Naive thymus-derived CD8-positive, alpha-beta T cell (primary cell): ENCODE measurements around the gene DCBLD1. TPM values are rescaled to one million over a fixed set of nuclear protein-coding genes. Genes with fewer than 3 reads are reported as not detected.

ENCODE experiments used
- ATAC-seq, 2 donors: fragments of 150-1000 bp; cut with Tn5 transposase in 1 of 2; sonication (Bioruptor Pico), chemical (Tn5 transposase) in 1 of 2; 1 replicate in 1 of 2; 2 replicates in 1 of 2; pipeline ENCODE4 v1.10.0; 2021; ENCODE audit warnings: mild to moderate bottlenecking in 2 of 2, moderate library complexity in 2 of 2
- POLR2A ChIA-PET: fragments of 350-600 bp; sonication (Branson Sonifier 250); formaldehyde crosslinking; loops from one replicate; lab custom pipeline; 2021; ENCODE audit warnings: antibody characterized with exemption; lab: Charles Lee
- DNase-seq, 10 donors: peaks; one replicate each; pipeline versions ENCODE4 v3.0.0 to v3.0.0-alpha.2; 2020 to 2022
- H3K27ac Mint-ChIP-seq, 10 donors: one replicate each; pipeline ENCODE4 v1.8.0; 2020 to 2022; ENCODE audit warnings: mild to moderate bottlenecking in 10 of 10, mixed read lengths in 10 of 10, moderate library complexity in 4 of 10, inconsistent platforms in 1 of 10
- H3K27me3 Mint-ChIP-seq, 5 donors: one replicate each; pipeline ENCODE4 v1.8.0; 2021 to 2022; ENCODE audit warnings: mixed read lengths in 5 of 5
- H3K36me3 Mint-ChIP-seq, 3 donors: one replicate each; pipeline ENCODE4 v1.8.0; 2020 to 2022; ENCODE audit warnings: mixed read lengths in 3 of 3, mild to moderate bottlenecking in 2 of 3, inconsistent platforms in 1 of 3
- H3K4me1 Mint-ChIP-seq, 4 donors: one replicate each; pipeline ENCODE4 v1.8.0; 2021 to 2022; ENCODE audit warnings: mixed read lengths in 4 of 4
- H3K4me3 Mint-ChIP-seq, 10 donors: one replicate each; pipeline ENCODE4 v1.8.0; 2020 to 2022; ENCODE audit warnings: mild to moderate bottlenecking in 10 of 10, mixed read lengths in 10 of 10, moderate library complexity in 6 of 10, inconsistent platforms in 1 of 10
- H3K9me3 Mint-ChIP-seq, 9 donors: one replicate each; pipeline ENCODE4 v1.8.0; 2020 to 2022; ENCODE audit warnings: mixed read lengths in 9 of 9, mild to moderate bottlenecking in 3 of 9, inconsistent platforms in 1 of 9, moderate library complexity in 1 of 9
- polyA plus RNA-seq, 3 donors: library from polyadenylated mRNA; unstranded; fragments of 300-500 nt; fragmentation: Illumina TruSeq; gene quantifications; one replicate each; pipeline ENCODE4 v1.2.3, GENCODE V29; 2021
- total RNA-seq, 8 experiments: library from RNA in 2 of 8; stranded (reverse) in 2 of 8; gene quantifications; one replicate each; pipeline ENCODE4 v1.2.3 and lab custom pipeline; 2021 to 2026

The DCBLD1 gene
- total and polyA plus RNA-seq, 5 experiments from 2014 or later = 2.9 to 8.3 (median 3.6) TPM

DNA sequence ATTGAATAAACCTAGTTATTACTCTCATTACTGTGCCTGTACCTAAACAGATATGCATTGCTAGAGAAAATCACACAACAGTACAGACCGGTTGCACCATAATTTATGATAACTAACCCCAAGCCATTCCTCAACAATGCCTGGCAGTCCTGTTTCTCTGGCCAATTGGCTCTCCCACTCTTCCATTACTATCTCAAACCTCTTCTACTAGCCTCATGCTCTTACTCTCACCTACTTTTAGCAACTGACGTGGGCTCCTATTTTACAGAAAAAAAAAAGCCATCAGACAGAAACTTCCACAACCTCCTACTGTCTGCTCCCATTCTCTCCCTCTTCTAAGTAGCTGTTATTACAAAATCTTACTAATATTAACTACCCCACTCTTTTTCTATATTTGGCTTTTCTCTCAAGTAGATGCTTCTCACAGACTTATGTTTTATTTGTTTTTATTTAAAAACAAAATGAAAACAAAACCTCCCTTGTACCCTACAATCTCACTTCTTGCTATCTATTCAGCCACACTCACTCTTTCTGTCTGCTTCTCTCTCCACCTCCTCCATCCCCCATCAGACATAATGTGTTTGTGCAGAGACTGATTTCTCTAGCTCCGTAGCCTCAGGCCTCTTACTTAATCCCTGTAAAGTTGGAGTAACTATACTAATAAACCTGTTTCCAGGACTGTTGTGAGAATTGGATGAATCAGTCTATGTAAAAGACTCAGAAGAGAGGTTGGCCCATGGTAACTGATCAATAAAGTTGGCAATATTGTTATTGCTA lies 110.7 kb downstream of the DCBLD1 start:
- ATAC-seq (no peak), DNase-seq (no peak)
- POLR2A ChIA-PET = no interaction called here
- Mint-ChIP-seq H3K9me3 (peaks cover 0 to 8% (median 0%) of the 10 kb centered on the region in 9 donors), H3K4me1 (peaks cover 8 to 35% (median 15%) of the 10 kb centered on the region in 4 donors), H3K27ac (no peak overlapping the region), H3K27me3 (no peaks in the 10 kb centered on the region), H3K4me3 (no peak overlapping the region), H3K36me3 (peaks cover 4 to 41% (median 39%) of the 10 kb centered on the region in 3 donors)

- H3K4me3 Mint-ChIP-seq = no peak overlapping the region
- H3K36me3 Mint-ChIP-seq = peaks cover 0 to 39% (median 35%) of the 10 kb centered on the region in 3 donors
- DNase-seq (no peak), ATAC-seq (no peak)
- H3K27me3 Mint-ChIP-seq = no peaks in the 10 kb centered on the region
- H3K27ac Mint-ChIP-seq = peak overlapping the region in 1 of 10 donors; percentile 16
- POLR2A ChIA-PET = no interaction called here
- H3K4me1 Mint-ChIP-seq = peaks cover 18 to 47% (median 23%) of the 10 kb centered on the region in 4 donors
- H3K9me3 Mint-ChIP-seq = peaks cover 0 to 8% (median 0%) of the 10 kb centered on the region in 9 donors
Measured at GRCh38 chr6:117595099-117595923, 112.8 kb downstream of the DCBLD1 start.

DNA sequence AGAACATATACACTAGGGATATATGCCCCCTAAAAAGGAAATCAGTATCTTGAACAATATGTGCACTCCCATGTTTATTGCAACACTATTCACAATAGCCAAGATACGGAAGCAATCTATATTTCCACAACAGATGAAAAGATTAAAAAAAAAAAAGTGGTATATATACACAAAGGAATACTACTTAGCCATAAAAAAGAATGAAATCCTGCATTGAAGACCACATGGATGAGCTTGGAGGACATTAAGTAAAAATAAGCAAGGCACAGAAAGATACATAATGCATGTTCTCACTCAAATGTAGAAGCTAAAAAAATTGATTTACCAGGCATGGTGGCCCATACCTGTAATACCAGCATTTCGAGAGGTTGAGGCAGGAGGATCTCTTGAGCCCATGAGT lies 115.3 kb downstream of the DCBLD1 start:
- Mint-ChIP-seq H3K9me3 (peaks cover 0 to 8% (median 0%) of the 10 kb centered on the region in 9 donors), H3K4me1 (peaks cover 20 to 56% (median 27%) of the 10 kb centered on the region in 4 donors), H3K27ac (no peak overlapping the region), H3K27me3 (no peaks in the 10 kb centered on the region), H3K4me3 (peak overlapping the region in 2 of 10 donors; percentile 6 to 19), H3K36me3 (peaks cover 0 to 33% (median 27%) of the 10 kb centered on the region in 3 donors)
- no peak for ATAC-seq
- DNase-seq = no peak
- POLR2A ChIA-PET = interaction anchor here (0.7 kb wide), 1 partner anchor 1318 kb away, joined by 3 read pairs; the partner anchor contains the start of gene TSPYL1

Other genes starting within 250 kb of the DCBLD1 start
- not detected for gene VGLL2, start 217.1 kb upstream of the DCBLD1 start, total RNA-seq
- not detected for gene VGLL2, start 217.1 kb upstream of the DCBLD1 start, polyA plus RNA-seq
- not detected for gene ROS1, start 56.7 kb upstream of the DCBLD1 start, total RNA-seq
- not detected for gene ROS1, start 56.7 kb upstream of the DCBLD1 start, polyA plus RNA-seq
- gene GOPC, start 119.8 kb downstream of the DCBLD1 start, total RNA-seq = 10 to 100 TPM; 33.1 to 35.0 TPM
- 10 to 100 TPM; 11.8 to 14.2 (median 11.8) TPM for gene GOPC, start 119.8 kb downstream of the DCBLD1 start, polyA plus RNA-seq
- gene NUS1, start 192.8 kb downstream of the DCBLD1 start, total RNA-seq = 10 to 100 TPM; 34.3 to 34.6 TPM
- 10 to 100 TPM; 13.1 to 18.4 (median 15.7) TPM for gene NUS1, start 192.8 kb downstream of the DCBLD1 start, polyA plus RNA-seq